H1 (cell line): ENCODE data around the gene ERV3-1.

Experiments used
- BRCA1 ChIP-seq: IDR thresholded peaks from 2 replicates; pipeline ENCODE4 v1.6.1; 2012; ENCODE audit warnings: low read depth, low read length, improper control_type of control experiment
- EZH2 ChIP-seq: fragments of 200-600 bp; sonication (generic); IDR thresholded peaks from 2 replicates; pipeline ENCODE4 v1.7.1; 2012; ENCODE audit warnings: low read depth, mild to moderate bottlenecking, moderate library complexity, low read length, inconsistent platforms; ENCODE audit not compliant: severe bottlenecking
- POLR2A ChIP-seq, 2 experiments: IDR thresholded peaks; 1 replicate in 1 of 2; 2 replicates in 1 of 2; pipeline ENCODE4 v1.6.1; 2011; ENCODE audit warnings: low read depth in 2 of 2, low read length in 2 of 2, mild to moderate bottlenecking in 2 of 2; ENCODE audit errors: control extremely low read depth in 1 of 2
- TF ChIP-seq, protein P1 (sequence below), 3 experiments: IDR thresholded peaks; 1 replicate in 2 of 3; 2 replicates in 1 of 3; pipeline versions ENCODE4 v1.5.1 to v1.6.1; 2011; ENCODE audit warnings: low read length in 3 of 3, mild to moderate bottlenecking in 3 of 3, inconsistent platforms in 2 of 3, low read depth in 1 of 3, moderate library complexity in 1 of 3; ENCODE audit not compliant: insufficient read depth in 1 of 3; ENCODE audit errors: control extremely low read depth in 1 of 3

DNA sequence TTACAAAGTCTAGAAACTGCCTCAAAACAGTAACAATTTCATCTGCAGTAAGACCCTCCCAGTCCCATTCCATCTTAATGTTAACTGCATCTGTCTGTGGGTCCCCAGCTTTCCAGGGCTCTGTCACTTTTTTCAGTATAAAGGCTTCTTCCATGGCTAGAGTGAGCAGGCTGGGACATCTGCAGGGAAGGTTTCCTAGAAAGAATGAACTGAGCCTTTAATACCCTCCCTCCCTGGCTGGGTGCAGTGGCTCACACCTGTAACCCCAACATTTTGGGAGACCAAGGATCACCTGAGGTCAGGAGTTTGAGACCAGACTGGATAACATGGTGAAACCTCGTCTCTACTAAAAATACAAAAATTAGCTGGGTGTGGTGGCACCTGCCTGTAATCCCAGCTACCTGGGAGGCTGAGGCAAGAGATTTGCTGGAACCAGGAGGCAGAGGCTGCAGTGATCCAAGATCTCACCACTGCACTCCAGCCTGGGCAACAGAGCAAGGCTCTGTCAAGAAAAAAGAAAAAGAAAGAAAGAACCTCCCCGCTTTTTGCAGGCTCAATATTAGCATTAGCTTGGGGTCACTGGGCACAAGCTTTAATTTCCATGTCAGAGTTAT lies 3.4 kb downstream of the ERV3-1 start:
- TF ChIP-seq, protein P1, sequence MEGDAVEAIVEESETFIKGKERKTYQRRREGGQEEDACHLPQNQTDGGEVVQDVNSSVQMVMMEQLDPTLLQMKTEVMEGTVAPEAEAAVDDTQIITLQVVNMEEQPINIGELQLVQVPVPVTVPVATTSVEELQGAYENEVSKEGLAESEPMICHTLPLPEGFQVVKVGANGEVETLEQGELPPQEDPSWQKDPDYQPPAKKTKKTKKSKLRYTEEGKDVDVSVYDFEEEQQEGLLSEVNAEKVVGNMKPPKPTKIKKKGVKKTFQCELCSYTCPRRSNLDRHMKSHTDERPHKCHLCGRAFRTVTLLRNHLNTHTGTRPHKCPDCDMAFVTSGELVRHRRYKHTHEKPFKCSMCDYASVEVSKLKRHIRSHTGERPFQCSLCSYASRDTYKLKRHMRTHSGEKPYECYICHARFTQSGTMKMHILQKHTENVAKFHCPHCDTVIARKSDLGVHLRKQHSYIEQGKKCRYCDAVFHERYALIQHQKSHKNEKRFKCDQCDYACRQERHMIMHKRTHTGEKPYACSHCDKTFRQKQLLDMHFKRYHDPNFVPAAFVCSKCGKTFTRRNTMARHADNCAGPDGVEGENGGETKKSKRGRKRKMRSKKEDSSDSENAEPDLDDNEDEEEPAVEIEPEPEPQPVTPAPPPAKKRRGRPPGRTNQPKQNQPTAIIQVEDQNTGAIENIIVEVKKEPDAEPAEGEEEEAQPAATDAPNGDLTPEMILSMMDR (IDR thresholded peaks at IDR 0.05; ENCODE audit: control extremely low read depth in 1 of 3, insufficient read depth in 1 of 3, low read depth in 1 of 3, low read length in 3 of 3) = no peak
- TF ChIP-seq POLR2A (IDR thresholded peaks at IDR 0.05; ENCODE audit: control extremely low read depth in 1 of 2, low read depth in 2 of 2, low read length in 2 of 2) = no peak
- no peak for TF ChIP-seq EZH2
- no peak for TF ChIP-seq BRCA1
